Measurements from ENCODE around the gene IFIH1.
A peak's percentile ranks its signal among the peaks of the same experiment; 100 is the strongest.

The IFIH1 gene

GRCh38 chr2:162221064-162221463, 97.4 kb downstream of the IFIH1 start:
- no peak overlapping the region for H2BK15ac ChIP-seq (replicated peaks; ENCODE audit: low read depth)
- no peak overlapping the region for H3K4ac ChIP-seq (ENCODE audit: low read depth, low read length)
- no peak overlapping the region for H3K9ac ChIP-seq (ENCODE audit: low read length)
- H3K18ac ChIP-seq (ENCODE audit: low read length) = no peak overlapping the region
- H3K4me1 ChIP-seq (ENCODE audit: control insufficient read depth, low read depth, low read length) = no peaks in the 10 kb centered on the region
- no peaks in the 10 kb centered on the region for H3K27me3 ChIP-seq (ENCODE audit: insufficient read depth, low read length, poor library complexity)
- no CpG with 5 or more reads among the region's 11 CpGs for WGBS (ENCODE audit: extremely low coverage, insufficient coverage, low lambda C conversion rate)
- peak; percentile 86 for DNase-seq
- no peak overlapping the region for H2BK120ac ChIP-seq (ENCODE audit: low read depth, low read length)
- no peak overlapping the region for H3K4me3 ChIP-seq (ENCODE audit: low read length)
- H3K56ac ChIP-seq (ENCODE audit: low read length) = no peak overlapping the region
- H4K5ac ChIP-seq (ENCODE audit: low read length) = no peak overlapping the region
- no peak overlapping the region for H4K8ac ChIP-seq (ENCODE audit: low read depth, low read length)
- H3K36me3 ChIP-seq (ENCODE audit: control insufficient read depth, insufficient read depth, low read length) = no peaks in the 10 kb centered on the region
- H3K79me2 ChIP-seq (ENCODE audit: control insufficient read depth, insufficient read depth, low read length) = no peaks in the 10 kb centered on the region
- no peak overlapping the region for H3K4me2 ChIP-seq (ENCODE audit: low read length)
- no peaks in the 10 kb centered on the region for H3K79me1 ChIP-seq (ENCODE audit: low read length)
- no peak overlapping the region for H3K23ac ChIP-seq (ENCODE audit: low read length)
- H2AK5ac ChIP-seq (ENCODE audit: low read length) = no peak overlapping the region
- no peak overlapping the region for H3K27ac ChIP-seq (ENCODE audit: low read depth, low read length)
- no peak overlapping the region for H2BK5ac ChIP-seq (ENCODE audit: low read length)

DNA sequence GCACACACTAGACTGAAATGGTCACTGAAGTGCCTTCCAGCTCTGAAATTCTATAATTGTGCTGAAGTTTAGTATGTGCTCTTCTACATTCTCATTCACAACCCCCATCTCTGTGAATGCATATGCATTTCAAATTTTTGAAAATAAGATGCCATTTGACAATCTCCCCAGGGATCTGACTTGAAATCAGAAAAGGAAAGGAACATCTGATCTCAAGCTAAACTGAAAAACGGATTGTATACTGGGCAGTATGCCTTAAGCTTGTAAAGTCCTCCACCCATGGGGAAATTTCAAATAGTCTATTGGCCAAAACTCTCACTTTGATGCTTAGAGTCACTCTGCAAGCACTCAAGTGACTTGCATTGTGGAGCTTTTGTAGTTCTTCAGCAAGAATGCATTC, 98.1 kb downstream of the IFIH1 start:
- WGBS (ENCODE audit: extremely low coverage, insufficient coverage, low lambda C conversion rate) = no CpG with 5 or more reads among the region's 1 CpG
- H3K9ac ChIP-seq (ENCODE audit: low read length) = no peak overlapping the region

DNA sequence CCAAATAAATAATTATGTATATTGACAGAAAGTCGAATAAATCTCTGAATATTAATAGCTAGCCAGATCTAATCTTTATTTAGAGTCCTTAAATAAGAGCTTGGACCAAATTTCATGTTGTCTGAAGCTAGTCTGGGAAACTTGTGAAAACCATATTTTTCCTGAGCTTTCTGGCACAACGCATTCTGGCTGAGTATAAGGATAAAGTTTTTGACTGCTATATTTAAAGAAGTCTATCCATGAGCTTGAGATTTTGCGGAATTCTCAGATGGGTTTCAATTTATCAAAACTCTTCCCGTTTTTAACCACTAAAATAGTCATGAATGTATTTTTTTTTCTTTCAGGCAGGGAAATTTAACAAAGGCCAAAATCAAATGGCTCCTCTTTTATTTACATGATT, 99.1 kb downstream of the IFIH1 start:
- Histone ChIP-seq H3K56ac (ENCODE audit: low read length) (no peak overlapping the region), H3K4ac (ENCODE audit: low read depth, low read length) (no peak overlapping the region), H2BK120ac (ENCODE audit: low read depth, low read length) (no peak overlapping the region), H3K27me3 (ENCODE audit: insufficient read depth, low read length, poor library complexity) (no peaks in the 10 kb centered on the region), H3K36me3 (ENCODE audit: control insufficient read depth, insufficient read depth, low read length) (no peaks in the 10 kb centered on the region), H3K4me2 (ENCODE audit: low read length) (no peak overlapping the region), H3K4me3 (ENCODE audit: low read length) (no peak overlapping the region), H3K4me1 (ENCODE audit: control insufficient read depth, low read depth, low read length) (no peaks in the 10 kb centered on the region), H3K27ac (ENCODE audit: low read depth, low read length) (no peak overlapping the region), H2BK15ac (replicated peaks; ENCODE audit: low read depth) (no peak overlapping the region), H4K8ac (ENCODE audit: low read depth, low read length) (no peak overlapping the region), H3K23ac (ENCODE audit: low read length) (no peak overlapping the region), H4K5ac (ENCODE audit: low read length) (no peak overlapping the region), H2AK5ac (ENCODE audit: low read length) (no peak overlapping the region), H3K79me1 (ENCODE audit: low read length) (no peaks in the 10 kb centered on the region), H2BK5ac (ENCODE audit: low read length) (no peak overlapping the region), H3K9ac (ENCODE audit: low read length) (no peak overlapping the region), H3K18ac (ENCODE audit: low read length) (no peak overlapping the region), H3K79me2 (ENCODE audit: control insufficient read depth, insufficient read depth, low read length) (no peaks in the 10 kb centered on the region)
- DNase-seq = no peak
- no CpG with 5 or more reads among the region's 4 CpGs for WGBS (ENCODE audit: extremely low coverage, insufficient coverage, low lambda C conversion rate)

More for the DNA sequence above, 98.1 kb downstream of the IFIH1 start:
- Histone ChIP-seq H3K27ac (ENCODE audit: low read depth, low read length) (no peak overlapping the region), H2AK5ac (ENCODE audit: low read length) (no peak overlapping the region), H3K79me2 (ENCODE audit: control insufficient read depth, insufficient read depth, low read length) (no peaks in the 10 kb centered on the region), H3K23ac (ENCODE audit: low read length) (no peak overlapping the region), H3K27me3 (ENCODE audit: insufficient read depth, low read length, poor library complexity) (no peaks in the 10 kb centered on the region), H3K4me2 (ENCODE audit: low read length) (no peak overlapping the region), H3K36me3 (ENCODE audit: control insufficient read depth, insufficient read depth, low read length) (no peaks in the 10 kb centered on the region), H3K4me1 (ENCODE audit: control insufficient read depth, low read depth, low read length) (no peaks in the 10 kb centered on the region), H2BK15ac (replicated peaks; ENCODE audit: low read depth) (no peak overlapping the region), H4K5ac (ENCODE audit: low read length) (no peak overlapping the region), H3K4me3 (ENCODE audit: low read length) (no peak overlapping the region), H3K56ac (ENCODE audit: low read length) (no peak overlapping the region), H2BK120ac (ENCODE audit: low read depth, low read length) (no peak overlapping the region), H2BK5ac (ENCODE audit: low read length) (no peak overlapping the region), H3K18ac (ENCODE audit: low read length) (no peak overlapping the region), H3K4ac (ENCODE audit: low read depth, low read length) (no peak overlapping the region), H4K8ac (ENCODE audit: low read depth, low read length) (no peak overlapping the region), H3K79me1 (ENCODE audit: low read length) (no peaks in the 10 kb centered on the region)
- no peak for DNase-seq

DNA sequence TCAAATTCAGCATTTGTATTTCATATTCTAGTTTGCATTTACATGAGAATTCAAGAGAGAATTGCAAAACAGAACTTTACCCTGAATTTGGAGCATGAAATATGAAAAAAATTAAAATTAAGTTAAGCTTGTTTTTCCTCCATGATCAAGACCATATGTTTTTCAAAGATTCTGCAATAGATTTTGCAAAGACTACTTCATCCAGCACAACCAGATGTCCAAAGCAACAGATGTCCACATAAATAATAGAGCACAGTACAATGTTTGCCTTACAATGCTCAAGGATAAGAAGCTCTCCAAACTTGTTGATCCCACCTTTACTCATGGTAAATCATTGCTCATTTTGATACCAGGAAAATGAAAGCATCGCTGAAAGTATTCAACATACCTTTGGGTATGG, 100.9 kb downstream of the IFIH1 start:
- H3K56ac ChIP-seq (ENCODE audit: low read length) = no peak overlapping the region
- no peak overlapping the region for H3K18ac ChIP-seq (ENCODE audit: low read length)
- H2BK120ac ChIP-seq (ENCODE audit: low read depth, low read length) = no peak overlapping the region
- no peaks in the 10 kb centered on the region for H3K79me2 ChIP-seq (ENCODE audit: control insufficient read depth, insufficient read depth, low read length)
- H4K5ac ChIP-seq (ENCODE audit: low read length) = no peak overlapping the region
- no peak overlapping the region for H2BK5ac ChIP-seq (ENCODE audit: low read length)
- no peak overlapping the region for H3K4ac ChIP-seq (ENCODE audit: low read depth, low read length)
- H3K27ac ChIP-seq (ENCODE audit: low read depth, low read length) = no peak overlapping the region
- H2AK5ac ChIP-seq (ENCODE audit: low read length) = no peak overlapping the region
- H3K9ac ChIP-seq (ENCODE audit: low read length) = no peak overlapping the region
- H3K79me1 ChIP-seq (ENCODE audit: low read length) = no peaks in the 10 kb centered on the region
- WGBS (ENCODE audit: extremely low coverage, insufficient coverage, low lambda C conversion rate) = no CpG with 5 or more reads among the region's 1 CpG
- H3K23ac ChIP-seq (ENCODE audit: low read length) = no peak overlapping the region
- no peak overlapping the region for H3K4me3 ChIP-seq (ENCODE audit: low read length)
- no peaks in the 10 kb centered on the region for H3K36me3 ChIP-seq (ENCODE audit: control insufficient read depth, insufficient read depth, low read length)
- no peak overlapping the region for H3K4me2 ChIP-seq (ENCODE audit: low read length)
- no peaks in the 10 kb centered on the region for H3K27me3 ChIP-seq (ENCODE audit: insufficient read depth, low read length, poor library complexity)
- DNase-seq = no peak
- H4K8ac ChIP-seq (ENCODE audit: low read depth, low read length) = no peak overlapping the region
- H2BK15ac ChIP-seq (replicated peaks; ENCODE audit: low read depth) = no peak overlapping the region
- H3K4me1 ChIP-seq (ENCODE audit: control insufficient read depth, low read depth, low read length) = no peaks in the 10 kb centered on the region

Data from mesendoderm (in vitro differentiated cells).